ENCODE results near the gene TMEM100.

TMEM100 gene

DNA sequence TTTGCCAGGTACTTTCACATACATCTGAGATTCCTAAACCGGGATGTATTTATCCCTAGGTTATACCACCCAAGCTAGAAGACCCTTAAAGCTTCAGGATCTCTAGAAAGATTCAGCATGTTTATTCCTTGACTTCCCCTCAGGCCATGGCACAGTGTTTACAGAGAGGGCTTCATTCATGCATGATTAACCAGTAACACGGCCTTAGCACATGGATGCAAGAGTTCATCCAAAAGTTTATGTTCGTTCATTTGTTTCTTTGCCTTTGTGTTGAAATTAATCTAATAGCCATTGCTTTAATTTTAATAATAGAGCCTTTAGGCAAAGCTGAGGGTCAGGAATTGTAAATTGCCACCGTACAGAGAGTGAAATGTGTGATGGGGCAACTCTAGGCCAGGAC is 41.9 kb upstream of the TMEM100 start:
- CTCF ChIA-PET = no interaction called here
- 100% methylated on average over 3 of the region's 4 CpGs for WGBS (ENCODE audit: insufficient coverage)
- no peak overlapping the region for H3K27ac ChIP-seq (ENCODE audit: insufficient read depth in 1 of 2, low read depth in 1 of 2, low read length in 2 of 2, poor library complexity in 1 of 2, severe bottlenecking in 2 of 2)
- DNase-seq = no peak
- H3K4me3 ChIP-seq (ENCODE audit: control insufficient read depth in 1 of 7, extremely low read depth in 1 of 7, insufficient read depth in 4 of 7, low read depth in 2 of 7, low read length in 6 of 7) = no peak overlapping the region
- no peaks in the 10 kb centered on the region for H3K9me3 ChIP-seq (ENCODE audit: control extremely low read depth in 1 of 5, control insufficient read depth in 4 of 5, insufficient read depth in 2 of 5, low read depth in 1 of 5, low read length in 4 of 5)
- POLR2A ChIA-PET = no interaction called here
- H3K36me3 ChIP-seq (ENCODE audit: control insufficient read depth in 4 of 4, insufficient read depth in 4 of 4, low read length in 3 of 4) = peaks cover 0 to 7% (median 3%) of the 10 kb centered on the region in 4 experiments
- peaks cover 0 to 16% (median 7%) of the 10 kb centered on the region in 4 experiments for H3K4me1 ChIP-seq (ENCODE audit: control extremely low read depth in 1 of 4, control insufficient read depth in 4 of 4, insufficient read depth in 4 of 4, low read length in 3 of 4)
- H3K27me3 ChIP-seq (replicated peaks in 2 of 5; ENCODE audit: control insufficient read depth in 4 of 5, insufficient read depth in 5 of 5, low read length in 4 of 5) = no peaks in the 10 kb centered on the region

- ChIA-PET CTCF (no interaction called here), POLR2A (no interaction called here)
- peaks cover 0 to 16% (median 7%) of the 10 kb centered on the region in 4 experiments for H3K4me1 ChIP-seq (ENCODE audit: control extremely low read depth in 1 of 4, control insufficient read depth in 4 of 4, insufficient read depth in 4 of 4, low read length in 3 of 4)
- H3K4me3 ChIP-seq (ENCODE audit: control insufficient read depth in 1 of 7, extremely low read depth in 1 of 7, insufficient read depth in 4 of 7, low read depth in 2 of 7, low read length in 6 of 7) = no peak overlapping the region
- no peak for DNase-seq
- no peak overlapping the region for H3K27ac ChIP-seq (ENCODE audit: insufficient read depth in 1 of 2, low read depth in 1 of 2, low read length in 2 of 2, poor library complexity in 1 of 2, severe bottlenecking in 2 of 2)
- no peaks in the 10 kb centered on the region for H3K9me3 ChIP-seq (ENCODE audit: control extremely low read depth in 1 of 5, control insufficient read depth in 4 of 5, insufficient read depth in 2 of 5, low read depth in 1 of 5, low read length in 4 of 5)
- 44% methylated on average over 4 of the region's 6 CpGs for WGBS (ENCODE audit: insufficient coverage)
- H3K27me3 ChIP-seq (replicated peaks in 2 of 5; ENCODE audit: control insufficient read depth in 4 of 5, insufficient read depth in 5 of 5, low read length in 4 of 5) = no peaks in the 10 kb centered on the region
- H3K36me3 ChIP-seq (ENCODE audit: control insufficient read depth in 4 of 4, insufficient read depth in 4 of 4, low read length in 3 of 4) = peaks cover 0 to 5% (median 1%) of the 10 kb centered on the region in 4 experiments
These were observed 41.2 kb upstream of the TMEM100 start for GRCh38 chr17:55763856-55764255.

DNA sequence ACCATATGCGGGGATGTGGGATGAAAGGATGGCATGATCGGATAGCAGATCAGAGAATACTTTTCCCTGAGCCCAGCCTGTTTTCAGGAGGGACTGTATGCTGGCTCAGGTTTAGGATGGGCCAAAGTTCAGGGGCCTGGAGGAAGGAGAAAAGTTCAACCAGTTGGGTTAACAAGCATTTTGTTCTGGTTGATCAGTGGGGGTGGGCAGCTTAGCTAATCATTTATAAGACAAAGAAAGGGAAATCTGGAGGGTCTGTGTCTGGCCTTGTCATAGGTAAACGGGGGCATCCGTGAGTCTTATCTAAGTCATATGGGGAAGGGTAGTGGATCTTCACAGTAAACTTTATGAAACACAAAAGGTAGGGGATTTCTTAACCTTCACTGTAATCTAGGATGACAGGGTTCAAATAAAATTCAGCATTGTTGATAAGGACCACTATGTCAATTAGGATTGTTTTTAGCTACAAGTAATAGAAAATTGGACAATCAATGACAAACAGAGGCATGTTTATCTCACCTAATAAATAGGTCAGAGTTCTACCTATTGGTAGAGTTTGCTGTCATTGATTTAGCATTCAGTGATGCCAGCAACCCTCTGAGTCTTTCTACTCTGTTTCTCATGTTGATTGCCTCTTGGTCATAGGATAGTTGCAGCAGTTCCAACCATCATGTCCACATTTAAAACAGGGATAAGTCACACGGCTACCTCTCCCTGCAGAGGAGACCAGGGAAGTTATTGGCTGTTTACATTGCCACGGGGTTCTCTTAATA is 39.6 kb upstream of the TMEM100 start:
- ChIA-PET CTCF (interaction anchor here (3.2 kb wide), 1 partner anchor 8 kb away, joined by 11 read pairs; no protein-coding TSS in a partner anchor), POLR2A (no interaction called here)
- 97% methylated on average over 4 of the region's 6 CpGs for WGBS (ENCODE audit: insufficient coverage)
- no peak overlapping the region for H3K27ac ChIP-seq (ENCODE audit: insufficient read depth in 1 of 2, low read depth in 1 of 2, low read length in 2 of 2, poor library complexity in 1 of 2, severe bottlenecking in 2 of 2)
- no peak overlapping the region for H3K4me3 ChIP-seq (ENCODE audit: control insufficient read depth in 1 of 7, extremely low read depth in 1 of 7, insufficient read depth in 4 of 7, low read depth in 2 of 7, low read length in 6 of 7)
- H3K9me3 ChIP-seq (ENCODE audit: control extremely low read depth in 1 of 5, control insufficient read depth in 4 of 5, insufficient read depth in 2 of 5, low read depth in 1 of 5, low read length in 4 of 5) = no peaks in the 10 kb centered on the region
- H3K4me1 ChIP-seq (ENCODE audit: control extremely low read depth in 1 of 4, control insufficient read depth in 4 of 4, insufficient read depth in 4 of 4, low read length in 3 of 4) = peaks cover 0 to 16% (median 7%) of the 10 kb centered on the region in 4 experiments
- no peak for DNase-seq
- no peaks in the 10 kb centered on the region for H3K36me3 ChIP-seq (ENCODE audit: control insufficient read depth in 4 of 4, insufficient read depth in 4 of 4, low read length in 3 of 4)
- no peaks in the 10 kb centered on the region for H3K27me3 ChIP-seq (replicated peaks in 2 of 5; ENCODE audit: control insufficient read depth in 4 of 5, insufficient read depth in 5 of 5, low read length in 4 of 5)

- ChIA-PET POLR2A (no interaction called here), CTCF (interaction anchor here (2.6 to 3.2 kb wide), 2 partner anchors 10 to 43 kb away, joined by 7 to 11 read pairs; no protein-coding TSS in a partner anchor)
- H3K27me3 ChIP-seq (replicated peaks in 2 of 5; ENCODE audit: control insufficient read depth in 4 of 5, insufficient read depth in 5 of 5, low read length in 4 of 5) = no peaks in the 10 kb centered on the region
- peak overlapping the region in 1 of 2 experiments; percentile 79 for H3K27ac ChIP-seq (ENCODE audit: insufficient read depth in 1 of 2, low read depth in 1 of 2, low read length in 2 of 2, poor library complexity in 1 of 2, severe bottlenecking in 2 of 2)
- H3K36me3 ChIP-seq (ENCODE audit: control insufficient read depth in 4 of 4, insufficient read depth in 4 of 4, low read length in 3 of 4) = no peaks in the 10 kb centered on the region
- peak overlapping the region in 2 of 7 experiments; percentile 26 to 30 for H3K4me3 ChIP-seq (ENCODE audit: control insufficient read depth in 1 of 7, extremely low read depth in 1 of 7, insufficient read depth in 4 of 7, low read depth in 2 of 7, low read length in 6 of 7)
- H3K4me1 ChIP-seq (ENCODE audit: control extremely low read depth in 1 of 4, control insufficient read depth in 4 of 4, insufficient read depth in 4 of 4, low read length in 3 of 4) = peaks cover 0 to 16% (median 7%) of the 10 kb centered on the region in 4 experiments
- no peaks in the 10 kb centered on the region for H3K9me3 ChIP-seq (ENCODE audit: control extremely low read depth in 1 of 5, control insufficient read depth in 4 of 5, insufficient read depth in 2 of 5, low read depth in 1 of 5, low read length in 4 of 5)
- 80% methylated on average over 1 of the region's 3 CpGs for whole genome bisulfite sequencing (ENCODE audit: insufficient coverage)
- DNase-seq = peak; percentile 26 to 54 (median 32)
These were observed 38.1 kb upstream of the TMEM100 start for GRCh38 chr17:55760643-55761355.

DNA sequence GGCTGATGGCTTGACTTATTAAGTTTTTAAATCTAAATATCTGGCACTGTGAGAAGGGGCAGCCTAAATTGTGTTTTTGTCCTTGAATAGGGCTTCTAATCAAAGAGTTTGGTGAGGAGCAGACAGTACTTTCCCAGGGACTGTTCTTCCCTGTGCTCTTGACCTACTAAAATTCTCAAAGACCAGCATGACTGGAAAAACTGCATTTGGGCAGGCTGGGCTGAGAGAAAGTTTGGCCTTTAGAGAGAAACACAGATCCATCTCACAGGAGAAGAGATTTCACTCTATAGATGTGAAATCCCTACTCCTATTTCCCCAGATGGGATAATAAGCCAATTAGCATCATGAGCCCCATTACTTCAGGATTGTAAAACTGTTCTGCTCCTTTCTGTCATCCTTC is 35.5 kb upstream of the TMEM100 start:
- Histone ChIP-seq H3K27ac (ENCODE audit: insufficient read depth in 1 of 2, low read depth in 1 of 2, low read length in 2 of 2, poor library complexity in 1 of 2, severe bottlenecking in 2 of 2) (no peak overlapping the region), H3K36me3 (ENCODE audit: control insufficient read depth in 4 of 4, insufficient read depth in 4 of 4, low read length in 3 of 4) (peaks cover 0 to 8% (median 0%) of the 10 kb centered on the region in 4 experiments), H3K9me3 (ENCODE audit: control extremely low read depth in 1 of 5, control insufficient read depth in 4 of 5, insufficient read depth in 2 of 5, low read depth in 1 of 5, low read length in 4 of 5) (no peaks in the 10 kb centered on the region), H3K27me3 (replicated peaks in 2 of 5; ENCODE audit: control insufficient read depth in 4 of 5, insufficient read depth in 5 of 5, low read length in 4 of 5) (no peaks in the 10 kb centered on the region), H3K4me3 (ENCODE audit: control insufficient read depth in 1 of 7, extremely low read depth in 1 of 7, insufficient read depth in 4 of 7, low read depth in 2 of 7, low read length in 6 of 7) (no peak overlapping the region), H3K4me1 (ENCODE audit: control extremely low read depth in 1 of 4, control insufficient read depth in 4 of 4, insufficient read depth in 4 of 4, low read length in 3 of 4) (peaks cover 0 to 10% (median 6%) of the 10 kb centered on the region in 4 experiments)
- ChIA-PET CTCF (interaction anchor here (0.8 to 2.6 kb wide), 4 partner anchors 11 to 232 kb away, joined by 3 to 7 read pairs (median 4); no protein-coding TSS in a partner anchor), POLR2A (no interaction called here)
- DNase-seq = no peak

- WGBS (ENCODE audit: insufficient coverage) = 100% methylated on average over 1 of the region's 1 CpG
- POLR2A ChIA-PET = no interaction called here
- CTCF ChIA-PET = interaction anchor here (1.4 kb wide), 1 partner anchor 231 kb away, joined by 3 read pairs; no protein-coding TSS in a partner anchor
These were observed 35.0 kb upstream of the TMEM100 start for GRCh38 chr17:55757659-55758058.

GRCh38 chr17:55756689-55757088 is 34.0 kb upstream of the TMEM100 start:
- CTCF ChIA-PET = no interaction called here
- Histone ChIP-seq H3K4me1 (ENCODE audit: control extremely low read depth in 1 of 4, control insufficient read depth in 4 of 4, insufficient read depth in 4 of 4, low read length in 3 of 4) (peaks cover 3 to 16% (median 9%) of the 10 kb centered on the region in 4 experiments), H3K9me3 (ENCODE audit: control extremely low read depth in 1 of 5, control insufficient read depth in 4 of 5, insufficient read depth in 2 of 5, low read depth in 1 of 5, low read length in 4 of 5) (no peaks in the 10 kb centered on the region), H3K27me3 (replicated peaks in 2 of 5; ENCODE audit: control insufficient read depth in 4 of 5, insufficient read depth in 5 of 5, low read length in 4 of 5) (no peaks in the 10 kb centered on the region), H3K36me3 (ENCODE audit: control insufficient read depth in 4 of 4, insufficient read depth in 4 of 4, low read length in 3 of 4) (peaks cover 0 to 8% (median 0%) of the 10 kb centered on the region in 4 experiments), H3K4me3 (ENCODE audit: control insufficient read depth in 1 of 7, extremely low read depth in 1 of 7, insufficient read depth in 4 of 7, low read depth in 2 of 7, low read length in 6 of 7) (no peak overlapping the region), H3K27ac (ENCODE audit: insufficient read depth in 1 of 2, low read depth in 1 of 2, low read length in 2 of 2, poor library complexity in 1 of 2, severe bottlenecking in 2 of 2) (no peak overlapping the region)
- no CpG with 5 or more reads among the region's 2 CpGs for WGBS (ENCODE audit: insufficient coverage)
- DNase-seq = no peak
- POLR2A ChIA-PET = no interaction called here

More at GRCh38 chr17:55757659-55758058, 35.0 kb upstream of the TMEM100 start:
- no peak overlapping the region for H3K27ac ChIP-seq (ENCODE audit: insufficient read depth in 1 of 2, low read depth in 1 of 2, low read length in 2 of 2, poor library complexity in 1 of 2, severe bottlenecking in 2 of 2)
- peaks cover 0 to 8% (median 0%) of the 10 kb centered on the region in 4 experiments for H3K36me3 ChIP-seq (ENCODE audit: control insufficient read depth in 4 of 4, insufficient read depth in 4 of 4, low read length in 3 of 4)
- H3K4me1 ChIP-seq (ENCODE audit: control extremely low read depth in 1 of 4, control insufficient read depth in 4 of 4, insufficient read depth in 4 of 4, low read length in 3 of 4) = peaks cover 0 to 10% (median 6%) of the 10 kb centered on the region in 4 experiments
- H3K4me3 ChIP-seq (ENCODE audit: control insufficient read depth in 1 of 7, extremely low read depth in 1 of 7, insufficient read depth in 4 of 7, low read depth in 2 of 7, low read length in 6 of 7) = no peak overlapping the region
- no peak for DNase-seq
- no peaks in the 10 kb centered on the region for H3K27me3 ChIP-seq (replicated peaks in 2 of 5; ENCODE audit: control insufficient read depth in 4 of 5, insufficient read depth in 5 of 5, low read length in 4 of 5)
- no peaks in the 10 kb centered on the region for H3K9me3 ChIP-seq (ENCODE audit: control extremely low read depth in 1 of 5, control insufficient read depth in 4 of 5, insufficient read depth in 2 of 5, low read depth in 1 of 5, low read length in 4 of 5)

All from common myeloid progenitor, CD34-positive (primary cell).